OCI-LY3 (cell line): ENCODE results near the gene HOOK2.

Experiments used
- H2AFZ ChIP-seq: fragments of 200-600, 300-600 bp; shearing (Covaris generic); 2 replicates; pipeline ENCODE4 v1.6.0; 2014; ENCODE audit warnings: antibody characterized with exemption, low read depth, low read length
- H3K27ac ChIP-seq: fragments of 200-600, 300-600 bp; sonication (generic); 2 replicates; pipeline ENCODE4 v1.5.1; 2014; ENCODE audit warnings: mild to moderate bottlenecking, low read length, moderate library complexity, mixed read lengths
- H3K27me3 ChIP-seq: fragments of 200-600, 300-600 bp; sonication (generic); 2 replicates; pipeline ENCODE4 v1.6.1; 2014; ENCODE audit warnings: low read depth, low read length, mixed read lengths
- H3K36me3 ChIP-seq: fragments of 200-600, 300-600 bp; sonication (generic); replicated peaks from 2 replicates; pipeline ENCODE3; 2014; ENCODE audit warnings: low read depth, low read length, mixed read lengths
- H3K4me1 ChIP-seq: fragments of 300-600, 200-600 bp; sonication (generic); 2 replicates; pipeline ENCODE4 v1.6.1; 2014; ENCODE audit warnings: low read length, mixed read lengths
- H3K4me2 ChIP-seq: fragments of 200-600, 300-600 bp; sonication (generic); 2 replicates; pipeline ENCODE4 v1.6.1; 2014; ENCODE audit warnings: low read length, mixed read lengths
- H3K4me3 ChIP-seq: fragments of 300-600, 200-600 bp; sonication (generic); 2 replicates; pipeline ENCODE4 v1.5.1; 2014; ENCODE audit warnings: antibody characterized with exemption, mild to moderate bottlenecking, low read length, moderate library complexity
- H3K79me2 ChIP-seq: fragments of 300-600, 200-600 bp; shearing (Covaris generic); 2 replicates; pipeline ENCODE4 v1.6.1; 2014; ENCODE audit warnings: mild to moderate bottlenecking, low read length, mixed read lengths
- H3K9ac ChIP-seq: fragments of 300-600, 200-600 bp; shearing (Covaris generic); 2 replicates; pipeline ENCODE4 v1.6.0; 2014; ENCODE audit warnings: mild to moderate bottlenecking, low read length, moderate library complexity
- H3K9me3 ChIP-seq: fragments of 200-600, 300-600 bp; shearing (Covaris generic); 2 replicates; pipeline ENCODE4 v1.6.1; 2014; ENCODE audit warnings: low read length, mixed read lengths; ENCODE audit not compliant: insufficient read depth
- H4K20me1 ChIP-seq: fragments of 200-600, 300-600 bp; sonication (generic); 2 replicates; pipeline ENCODE4 v1.6.1; 2016; ENCODE audit warnings: low read length, mixed read lengths; ENCODE audit not compliant: insufficient read depth
- CTCF ChIP-seq: fragments of 200-600, 300-600 bp; sonication (generic); IDR thresholded peaks from 2 replicates; pipeline ENCODE4 v1.5.1; 2014; ENCODE audit warnings: antibody characterized with exemption, low read length, low read depth
- EZH2phosphoT487 ChIP-seq: fragments of 200-600 bp; shearing (Covaris generic); IDR thresholded peaks from 2 replicates; pipeline ENCODE4 v1.6.1; 2018; ENCODE audit warnings: antibody characterized with exemption, mixed run types, low read depth

HOOK2 gene

GRCh38 chr19:12723641-12724426 is 51.5 kb downstream of the HOOK2 start, which contains the start of gene TNPO2:
Gene TNPO2, minus strand, starts transcription at chr19:12723932. Its CDS starts 2,955 bp downstream, at chr19:12720977.
- Histone ChIP-seq H3K4me2 (peak within 1 kb of the TSS; percentile 87), H3K4me1 (peaks cover 14% of the 10 kb centered on the region), H3K36me3 (peaks cover 25% of the 10 kb centered on the region), H2AFZ (peak within 1 kb of the TSS; percentile 91), H3K79me2 (peaks cover 57% of the 10 kb centered on the region), H4K20me1 (peaks cover 7% of the 10 kb centered on the region; the same call in 1 of the 2 replicates), H3K9me3 (no peaks in the 10 kb centered on the region), H3K27ac (peak within 1 kb of the TSS; percentile 77), H3K4me3 (peak within 1 kb of the TSS; percentile 92), H3K27me3 (no peaks in the 10 kb centered on the region), H3K9ac (peak within 1 kb of the TSS; percentile 97)
- TF ChIP-seq CTCF = no peak
- no peak for TF ChIP-seq EZH2phosphoT487

- no peaks in the 10 kb centered on the region for H3K27me3 ChIP-seq
- H3K9me3 ChIP-seq = no peaks in the 10 kb centered on the region
- peak overlapping the region; percentile 91 for H2AFZ ChIP-seq
- peak overlapping the region; percentile 92 for H3K4me3 ChIP-seq
- H3K36me3 ChIP-seq = peaks cover 27% of the 10 kb centered on the region
- H3K4me2 ChIP-seq = peak overlapping the region; percentile 87
- peak overlapping the region; percentile 77 for H3K27ac ChIP-seq
- peaks cover 7% of the 10 kb centered on the region; the same call in 1 of the 2 replicates for H4K20me1 ChIP-seq
- TF ChIP-seq EZH2phosphoT487 = no peak
- TF ChIP-seq CTCF = no peak
- H3K9ac ChIP-seq = peak overlapping the region; percentile 97
- peaks cover 61% of the 10 kb centered on the region for H3K79me2 ChIP-seq
- H3K4me1 ChIP-seq = peaks cover 14% of the 10 kb centered on the region
Measured at GRCh38 chr19:12723381-12723640, 52.0 kb downstream of the HOOK2 start.

GRCh38 chr19:12722566-12723380 is 52.6 kb downstream of the HOOK2 start:
- H3K4me2 ChIP-seq = peak overlapping the region; percentile 87
- H2AFZ ChIP-seq = peak overlapping the region; percentile 91; the same call in 1 of the 2 replicates
- H3K9ac ChIP-seq = peak overlapping the region; percentile 97
- H3K4me3 ChIP-seq = peak overlapping the region; percentile 92
- peaks cover 14% of the 10 kb centered on the region for H3K4me1 ChIP-seq
- peaks cover 66% of the 10 kb centered on the region for H3K79me2 ChIP-seq
- no peaks in the 10 kb centered on the region for H3K9me3 ChIP-seq
- H3K36me3 ChIP-seq = peaks cover 21% of the 10 kb centered on the region
- no peak for TF ChIP-seq EZH2phosphoT487
- TF ChIP-seq CTCF = no peak
- peaks cover 7% of the 10 kb centered on the region; the same call in 1 of the 2 replicates for H4K20me1 ChIP-seq
- no peaks in the 10 kb centered on the region for H3K27me3 ChIP-seq
- peak overlapping the region; percentile 77 for H3K27ac ChIP-seq
